Kidney capillary endothelial cell (primary cell): ENCODE data around the gene REEP1.
"Not testable (repeated sequence)": the region's sequence is repeated elsewhere in the genome, so short reads cannot be mapped to it uniquely, and the experiment has no call there.

ENCODE experiments used
- DNase-seq: peaks from one replicate; pipeline ENCODE4 v3.0.0-alpha.2; 2018; ENCODE audit warnings: low spot score

The REEP1 gene

GRCh38 chr2:86283411-86284030 lies 53.9 kb downstream of the REEP1 start:
- DNase-seq, result no peak

GRCh38 chr2:86281066-86281700 lies 56.2 kb downstream of the REEP1 start:
- no peak for DNase-seq

GRCh38 chr2:86280191-86280667 lies 57.2 kb downstream of the REEP1 start:
- no peak for DNase-seq

- no peak for DNase-seq
Measured at GRCh38 chr2:86275962-86276361, 61.5 kb downstream of the REEP1 start.

DNA sequence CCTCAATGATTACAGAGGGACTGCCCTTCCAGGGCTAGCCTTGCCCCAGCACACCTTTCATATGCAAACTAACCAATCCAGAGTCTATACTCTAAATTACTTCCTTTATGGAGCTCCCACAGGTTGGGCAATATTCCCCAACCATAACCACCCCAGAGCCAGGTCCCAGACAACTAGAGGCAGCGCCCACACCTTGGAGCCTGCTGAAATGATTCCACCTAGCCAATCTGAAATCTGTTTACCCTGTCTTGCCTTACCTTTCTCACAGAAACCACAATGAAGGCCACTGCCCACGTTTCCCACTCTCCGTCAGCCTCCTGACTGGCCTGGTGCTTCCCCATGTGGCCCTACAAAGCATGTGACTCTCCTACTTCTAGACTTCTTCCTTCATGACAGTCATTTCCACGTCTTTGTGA lies 62.0 kb downstream of the REEP1 start:
- no peak for DNase-seq

- peak; percentile 16 for DNase-seq
Measured at GRCh38 chr2:86274918-86275275, 62.5 kb downstream of the REEP1 start.

DNA sequence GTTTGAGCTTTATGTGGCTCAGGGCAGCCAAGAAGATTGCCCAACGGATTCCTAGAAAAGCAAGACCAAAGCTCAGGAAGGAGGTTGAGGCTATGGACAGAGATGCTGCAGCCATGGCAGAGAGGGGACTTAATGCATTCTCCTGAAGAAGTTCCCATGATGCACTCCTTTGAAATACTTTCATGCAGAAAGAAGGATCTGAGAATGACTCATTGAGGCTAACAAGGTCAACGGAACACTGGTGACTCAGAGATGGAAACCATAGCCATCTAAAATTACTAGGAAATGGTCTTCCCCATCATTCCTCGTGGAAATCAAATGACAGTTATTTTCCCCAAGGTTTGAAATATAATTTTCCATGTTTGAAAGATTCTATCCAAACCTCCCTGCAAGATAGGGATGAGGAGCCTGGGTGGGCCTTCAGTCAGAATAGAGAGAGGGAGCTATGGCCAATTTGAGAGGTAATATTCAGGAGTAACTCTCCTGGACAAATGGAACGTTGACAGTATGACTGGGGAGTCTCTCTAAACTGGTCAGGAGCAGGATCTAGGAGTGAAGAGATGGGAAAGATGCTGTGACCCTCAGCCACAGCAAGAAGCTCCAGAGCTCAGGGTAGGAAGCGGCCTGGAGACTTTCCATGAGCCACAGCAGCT lies 63.0 kb downstream of the REEP1 start:
- peak; percentile 59 for DNase-seq

- no peak for DNase-seq
Measured at GRCh38 chr2:86272111-86272510, 65.3 kb downstream of the REEP1 start.

DNA sequence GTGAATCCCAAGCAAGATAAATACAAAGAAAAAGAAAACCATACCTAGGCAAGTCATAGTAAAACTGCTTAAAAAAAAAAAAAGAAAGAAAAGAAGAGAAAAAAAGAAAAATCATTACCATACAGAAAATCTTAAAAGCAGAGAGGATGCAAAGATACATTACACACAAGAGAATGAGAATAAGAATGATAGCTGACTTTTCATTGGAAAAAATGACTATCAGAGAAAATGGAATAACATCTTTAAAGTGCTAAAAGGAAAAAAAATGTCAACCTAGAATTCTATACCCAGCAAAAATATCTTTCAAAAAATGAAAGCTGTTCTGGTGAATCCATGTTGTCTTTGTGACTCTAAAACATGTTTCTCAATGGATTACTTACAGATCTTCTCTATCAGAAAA lies 66.2 kb downstream of the REEP1 start:
- no peak for DNase-seq

DNA sequence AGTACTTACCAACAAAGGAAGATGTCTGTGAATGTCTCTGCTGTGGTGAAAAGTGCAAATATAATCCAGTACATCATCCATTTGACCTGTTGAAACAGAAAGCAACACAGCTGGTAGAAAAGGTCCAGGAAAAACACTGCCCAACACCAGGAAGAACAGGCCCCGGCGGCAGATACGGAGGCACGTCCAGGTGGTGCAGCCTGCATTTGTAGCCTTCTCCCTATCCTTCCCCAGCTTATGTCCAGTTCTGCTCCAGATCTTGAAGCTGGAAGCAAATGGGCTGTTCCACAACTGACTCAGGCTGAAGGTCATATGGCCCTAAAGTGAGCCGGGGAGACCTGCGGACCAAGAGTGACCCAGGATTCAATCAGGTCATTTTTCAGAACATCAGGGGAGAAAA lies 73.5 kb downstream of the REEP1 start:
- DNase-seq, result no peak

DNA sequence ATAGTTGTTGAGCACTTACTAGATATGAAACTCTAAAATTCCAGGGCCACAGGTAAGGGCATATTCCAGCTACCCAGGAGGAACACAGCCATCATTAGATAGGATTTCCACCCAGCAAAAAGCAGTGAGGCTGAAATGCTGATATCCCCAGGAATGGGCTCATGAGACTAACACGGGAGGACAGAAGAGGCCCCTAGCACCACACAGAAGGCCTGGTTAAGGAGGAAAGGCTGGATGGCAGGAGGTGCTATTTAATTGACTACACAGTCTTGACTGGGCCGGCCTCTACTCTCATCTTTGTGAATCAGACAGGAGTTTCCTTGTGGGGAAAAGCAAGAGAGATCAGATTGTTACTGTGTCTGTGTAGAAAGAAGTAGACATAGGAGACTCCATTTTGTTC lies 76.4 kb downstream of the REEP1 start:
- DNase-seq, result no peak

GRCh38 chr2:86258106-86258505 lies 79.3 kb downstream of the REEP1 start:
- DNase-seq, result no peak

- no peak for DNase-seq
Measured at GRCh38 chr2:86256982-86257381, 80.4 kb downstream of the REEP1 start.

- no peak for DNase-seq
Measured at GRCh38 chr2:86256300-86256699, 81.1 kb downstream of the REEP1 start.

DNA sequence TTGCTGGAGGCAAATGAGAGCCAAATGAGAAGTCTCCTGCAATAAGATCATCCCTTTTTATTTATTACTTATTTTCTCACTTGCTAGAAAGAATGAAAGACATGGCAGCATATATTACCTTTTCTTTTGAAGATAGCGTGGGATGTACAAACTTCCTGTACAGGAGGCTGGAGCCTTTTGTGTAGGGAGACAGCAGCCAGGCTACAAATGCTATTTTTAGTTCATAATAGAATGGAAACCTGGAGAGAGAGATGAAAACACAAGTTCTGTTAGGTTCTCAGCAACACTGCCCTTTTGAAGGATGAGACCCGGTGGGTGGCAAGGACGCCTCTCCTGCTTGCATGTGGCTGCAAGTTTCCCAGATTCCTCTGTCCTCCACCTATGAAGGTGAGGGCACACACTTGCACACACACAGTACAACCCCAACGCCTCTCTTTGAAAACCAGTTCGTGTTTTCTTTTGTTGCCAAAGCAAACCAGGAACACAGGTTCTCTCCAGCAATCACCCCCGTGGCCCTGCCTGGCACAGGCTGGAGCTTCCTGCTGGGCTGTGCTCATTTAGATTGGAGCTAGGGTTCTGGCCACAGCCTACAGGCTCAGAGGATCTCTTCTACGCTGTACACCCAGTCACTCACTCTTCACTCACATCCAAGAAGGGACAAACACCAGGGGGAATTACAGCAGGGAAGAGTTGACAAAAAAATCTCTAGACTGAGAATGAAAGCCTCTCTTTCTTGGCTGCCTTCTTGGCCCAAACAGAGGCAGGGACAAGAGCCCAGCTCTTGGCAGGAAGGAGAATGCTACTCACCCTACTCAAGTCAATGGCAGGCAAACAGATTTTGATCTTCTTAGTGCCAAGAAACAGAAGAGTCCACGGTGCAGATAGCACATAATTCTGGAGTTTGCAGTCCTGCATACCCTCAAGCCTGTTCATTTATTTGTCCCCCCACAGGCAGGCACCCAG lies 82.6 kb downstream of the REEP1 start:
- no peak for DNase-seq

- DNase-seq, result no peak
Measured at GRCh38 chr2:86253424-86253823, 84.0 kb downstream of the REEP1 start.

- peak; percentile 12 for DNase-seq
Measured at GRCh38 chr2:86251840-86252266, 85.6 kb downstream of the REEP1 start.

- no peak for DNase-seq
Measured at GRCh38 chr2:86249579-86250391, 87.6 kb downstream of the REEP1 start.

GRCh38 chr2:86249176-86249575 lies 88.2 kb downstream of the REEP1 start:
- no peak for DNase-seq

DNA sequence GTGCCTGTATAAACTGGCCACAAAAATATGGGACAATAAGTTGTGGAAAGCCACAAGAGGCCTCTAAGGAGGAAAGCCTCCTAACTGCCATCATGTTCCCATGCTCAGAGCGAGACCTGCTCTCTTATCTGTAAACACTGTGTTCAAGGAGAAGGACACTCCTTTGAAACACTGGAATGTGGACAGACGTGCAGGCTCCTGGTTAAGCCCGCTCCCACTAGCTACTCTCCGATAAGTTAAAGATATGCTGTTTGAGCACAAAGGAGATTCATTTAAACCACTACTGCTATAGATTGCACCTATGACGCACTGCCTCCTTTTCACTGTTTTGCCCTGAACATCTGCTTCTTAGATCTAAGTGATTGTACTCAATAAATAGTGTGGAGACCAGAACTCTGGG lies 92.2 kb downstream of the REEP1 start:
- DNase-seq, result not testable (repeated sequence)

GRCh38 chr2:86244781-86245180 lies 92.6 kb downstream of the REEP1 start:
- DNase-seq, result not testable (repeated sequence)
